ENCODE results near the gene PCDHGA5.

GRCh38 chr5:141371572-141372475, 7.9 kb downstream of the PCDHGA5 start:
- TF ChIP-seq ZNF274 (IDR thresholded peaks at IDR 0.05; ENCODE audit: low read depth, low read length) (no peak), SUZ12 (IDR thresholded peaks at IDR 0.05; ENCODE audit: extremely low read depth, insufficient read depth, insufficient read length) (no peak)
